ENCODE data around the gene PKHD1. TPM values are rescaled to one million over a fixed set of nuclear protein-coding genes. Genes with fewer than 3 reads are reported as not detected.

Gene PKHD1
- total RNA-seq, 1 experiment from 2014 or later = not detected

DNA sequence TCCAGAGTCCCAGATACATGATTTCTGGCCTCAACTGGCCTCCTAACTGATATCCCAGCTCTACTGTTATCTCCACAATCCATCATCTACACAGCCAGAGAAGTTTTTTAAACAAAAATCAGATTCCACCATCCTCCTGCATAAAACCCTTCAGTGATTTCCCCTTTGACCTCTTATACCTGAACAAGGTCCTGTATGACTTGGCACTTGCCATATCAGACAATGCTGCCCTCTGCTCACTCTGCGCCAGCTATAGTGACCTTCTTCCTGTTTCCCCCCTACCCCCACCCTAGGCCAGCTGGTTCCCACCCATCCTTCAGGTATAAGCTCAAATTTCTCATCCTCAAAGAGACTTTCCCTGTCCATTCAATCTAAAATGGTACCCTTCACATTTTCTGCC, 322.2 kb downstream of the PKHD1 start:
- intact Hi-C loops (cut with micrococcal nuclease; ENCODE audit: unreplicated experiment) (no loop called here), in situ Hi-C loops (cut with HindIII; ENCODE audit: low pct_unique_long_range_greater_than_20kb, low sequenced_read_pairs) (no loop called here)
- CTCF ChIA-PET = no interaction called here
- DNase-seq (ENCODE audit: low read depth, low spot score) (no peak), ATAC-seq (no peak)
- H3K4me3 ChIP-seq (ENCODE audit: low read depth in 2 of 2, low read length in 2 of 2) = no peak overlapping the region
- no peak overlapping the region for H3K27ac ChIP-seq (ENCODE audit: low read length)
- H3K9me3 ChIP-seq (ENCODE audit: control insufficient read depth, insufficient read depth, low read depth, low read length) = no peaks in the 10 kb centered on the region
- H3K27me3 ChIP-seq (ENCODE audit: control insufficient read depth, insufficient read depth, low read length) = no peaks in the 10 kb centered on the region
- no peak for TF ChIP-seq POLR2AphosphoS5 (IDR thresholded peaks at IDR 0.05; ENCODE audit: low read depth, low read length)
- no peak for TF ChIP-seq SIN3A (IDR thresholded peaks at IDR 0.05; ENCODE audit: borderline replicate concordance, insufficient read depth, low read depth, low read length)
- no peaks in the 10 kb centered on the region for H3K36me3 ChIP-seq (ENCODE audit: control insufficient read depth, insufficient read depth, low read length)
- no peaks in the 10 kb centered on the region for H3K4me1 ChIP-seq (ENCODE audit: control insufficient read depth, insufficient read depth, low read length)
- no TSS peak for BruUV-seq (replicated peaks)
- POLR2A ChIA-PET = no interaction called here

DNA sequence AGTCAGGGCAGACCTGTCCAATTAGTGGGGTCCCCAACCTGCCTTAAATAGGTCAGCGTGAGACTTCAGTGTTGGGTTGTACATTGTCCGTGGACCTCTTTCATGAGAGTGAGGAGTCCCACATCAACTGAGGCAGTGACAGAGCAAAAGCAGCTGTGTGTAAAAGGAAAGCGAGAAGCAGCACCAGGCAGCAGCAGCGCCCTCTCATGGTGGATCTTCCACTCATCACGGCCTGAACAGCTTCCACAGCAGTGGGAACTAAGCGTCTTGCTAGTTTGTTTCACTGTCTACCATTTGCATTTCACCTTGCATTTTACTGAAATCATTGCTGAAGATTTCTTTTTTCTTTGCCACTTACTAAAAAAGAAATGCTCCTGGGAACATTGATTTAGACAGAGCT, 333.8 kb downstream of the PKHD1 start:
- intact Hi-C loops (cut with micrococcal nuclease; ENCODE audit: unreplicated experiment) = no loop called here

DNA sequence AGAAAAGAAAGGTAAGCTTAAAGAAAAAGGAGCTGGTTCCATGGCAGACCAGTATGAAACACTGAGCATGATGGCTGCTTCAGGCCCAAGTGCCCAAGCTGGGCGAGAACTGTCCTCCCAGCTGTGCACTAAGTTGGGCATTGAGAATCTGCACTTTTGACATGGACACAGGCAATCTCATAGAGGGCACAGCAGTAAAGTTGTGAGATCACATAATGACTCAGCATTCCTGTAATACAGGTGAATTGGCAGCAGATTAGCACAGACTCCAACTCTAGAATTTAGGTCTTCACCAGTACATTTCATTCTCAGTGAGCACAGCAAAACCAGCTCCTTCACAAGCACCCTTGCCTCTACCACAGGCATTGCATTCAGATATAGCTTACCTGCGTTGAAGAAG, 343.4 kb downstream of the PKHD1 start:
- Histone ChIP-seq H3K27me3 (ENCODE audit: control insufficient read depth, insufficient read depth, low read length) (no peaks in the 10 kb centered on the region), H3K4me3 (ENCODE audit: low read depth in 2 of 2, low read length in 2 of 2) (no peak overlapping the region), H3K27ac (ENCODE audit: low read length) (no peak overlapping the region), H3K9me3 (ENCODE audit: control insufficient read depth, insufficient read depth, low read depth, low read length) (no peaks in the 10 kb centered on the region), H3K4me1 (ENCODE audit: control insufficient read depth, insufficient read depth, low read length) (no peaks in the 10 kb centered on the region), H3K36me3 (ENCODE audit: control insufficient read depth, insufficient read depth, low read length) (no peaks in the 10 kb centered on the region)
- DNase-seq (ENCODE audit: low read depth, low spot score) (no peak), ATAC-seq (no peak)
- CTCF ChIA-PET = no interaction called here
- TF ChIP-seq, protein P1, sequence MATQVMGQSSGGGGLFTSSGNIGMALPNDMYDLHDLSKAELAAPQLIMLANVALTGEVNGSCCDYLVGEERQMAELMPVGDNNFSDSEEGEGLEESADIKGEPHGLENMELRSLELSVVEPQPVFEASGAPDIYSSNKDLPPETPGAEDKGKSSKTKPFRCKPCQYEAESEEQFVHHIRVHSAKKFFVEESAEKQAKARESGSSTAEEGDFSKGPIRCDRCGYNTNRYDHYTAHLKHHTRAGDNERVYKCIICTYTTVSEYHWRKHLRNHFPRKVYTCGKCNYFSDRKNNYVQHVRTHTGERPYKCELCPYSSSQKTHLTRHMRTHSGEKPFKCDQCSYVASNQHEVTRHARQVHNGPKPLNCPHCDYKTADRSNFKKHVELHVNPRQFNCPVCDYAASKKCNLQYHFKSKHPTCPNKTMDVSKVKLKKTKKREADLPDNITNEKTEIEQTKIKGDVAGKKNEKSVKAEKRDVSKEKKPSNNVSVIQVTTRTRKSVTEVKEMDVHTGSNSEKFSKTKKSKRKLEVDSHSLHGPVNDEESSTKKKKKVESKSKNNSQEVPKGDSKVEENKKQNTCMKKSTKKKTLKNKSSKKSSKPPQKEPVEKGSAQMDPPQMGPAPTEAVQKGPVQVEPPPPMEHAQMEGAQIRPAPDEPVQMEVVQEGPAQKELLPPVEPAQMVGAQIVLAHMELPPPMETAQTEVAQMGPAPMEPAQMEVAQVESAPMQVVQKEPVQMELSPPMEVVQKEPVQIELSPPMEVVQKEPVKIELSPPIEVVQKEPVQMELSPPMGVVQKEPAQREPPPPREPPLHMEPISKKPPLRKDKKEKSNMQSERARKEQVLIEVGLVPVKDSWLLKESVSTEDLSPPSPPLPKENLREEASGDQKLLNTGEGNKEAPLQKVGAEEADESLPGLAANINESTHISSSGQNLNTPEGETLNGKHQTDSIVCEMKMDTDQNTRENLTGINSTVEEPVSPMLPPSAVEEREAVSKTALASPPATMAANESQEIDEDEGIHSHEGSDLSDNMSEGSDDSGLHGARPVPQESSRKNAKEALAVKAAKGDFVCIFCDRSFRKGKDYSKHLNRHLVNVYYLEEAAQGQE (IDR thresholded peaks at IDR 0.05; ENCODE audit: insufficient read depth in 1 of 2, low read depth in 2 of 2, low read length in 1 of 2) = no peak
- TF ChIP-seq, protein P2, sequence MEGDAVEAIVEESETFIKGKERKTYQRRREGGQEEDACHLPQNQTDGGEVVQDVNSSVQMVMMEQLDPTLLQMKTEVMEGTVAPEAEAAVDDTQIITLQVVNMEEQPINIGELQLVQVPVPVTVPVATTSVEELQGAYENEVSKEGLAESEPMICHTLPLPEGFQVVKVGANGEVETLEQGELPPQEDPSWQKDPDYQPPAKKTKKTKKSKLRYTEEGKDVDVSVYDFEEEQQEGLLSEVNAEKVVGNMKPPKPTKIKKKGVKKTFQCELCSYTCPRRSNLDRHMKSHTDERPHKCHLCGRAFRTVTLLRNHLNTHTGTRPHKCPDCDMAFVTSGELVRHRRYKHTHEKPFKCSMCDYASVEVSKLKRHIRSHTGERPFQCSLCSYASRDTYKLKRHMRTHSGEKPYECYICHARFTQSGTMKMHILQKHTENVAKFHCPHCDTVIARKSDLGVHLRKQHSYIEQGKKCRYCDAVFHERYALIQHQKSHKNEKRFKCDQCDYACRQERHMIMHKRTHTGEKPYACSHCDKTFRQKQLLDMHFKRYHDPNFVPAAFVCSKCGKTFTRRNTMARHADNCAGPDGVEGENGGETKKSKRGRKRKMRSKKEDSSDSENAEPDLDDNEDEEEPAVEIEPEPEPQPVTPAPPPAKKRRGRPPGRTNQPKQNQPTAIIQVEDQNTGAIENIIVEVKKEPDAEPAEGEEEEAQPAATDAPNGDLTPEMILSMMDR (IDR thresholded peaks at IDR 0.05) = no peak
- TF ChIP-seq TCF7L2 (IDR thresholded peaks at IDR 0.05; ENCODE audit: low read depth, low read length) = no peak
- TF ChIP-seq POLR2AphosphoS5 (IDR thresholded peaks at IDR 0.05; ENCODE audit: low read depth, low read length) = no peak
- no peak for TF ChIP-seq SIN3A (IDR thresholded peaks at IDR 0.05; ENCODE audit: borderline replicate concordance, insufficient read depth, low read depth, low read length)
- intact Hi-C loops (cut with micrococcal nuclease; ENCODE audit: unreplicated experiment) = no loop called here
- BruUV-seq (replicated peaks) = no TSS peak
- in situ Hi-C loops (cut with HindIII; ENCODE audit: low pct_unique_long_range_greater_than_20kb, low sequenced_read_pairs) = no loop called here
- POLR2A ChIA-PET = no interaction called here

More for the DNA sequence above, 333.8 kb downstream of the PKHD1 start:
- ChIA-PET CTCF (no interaction called here), POLR2A (no interaction called here)
- H3K36me3 ChIP-seq (ENCODE audit: control insufficient read depth, insufficient read depth, low read length) = no peaks in the 10 kb centered on the region
- no peaks in the 10 kb centered on the region for H3K4me1 ChIP-seq (ENCODE audit: control insufficient read depth, insufficient read depth, low read length)
- TF ChIP-seq SIN3A (IDR thresholded peaks at IDR 0.05; ENCODE audit: borderline replicate concordance, insufficient read depth, low read depth, low read length) (no peak), TCF7L2 (IDR thresholded peaks at IDR 0.05; ENCODE audit: low read depth, low read length) (no peak), POLR2AphosphoS5 (IDR thresholded peaks at IDR 0.05; ENCODE audit: low read depth, low read length) (no peak)
- TF ChIP-seq, protein P2 (IDR thresholded peaks at IDR 0.05) = 0 out of 2 replicates have a peak, but pooled peaks have one; percentile 17
- TF ChIP-seq, protein P1 (IDR thresholded peaks at IDR 0.05; ENCODE audit: insufficient read depth in 1 of 2, low read depth in 2 of 2, low read length in 1 of 2) = no peak
- in situ Hi-C loops (cut with HindIII; ENCODE audit: low pct_unique_long_range_greater_than_20kb, low sequenced_read_pairs) = no loop called here
- DNase-seq (ENCODE audit: low read depth, low spot score) (no peak), ATAC-seq (no peak)
- BruUV-seq (replicated peaks) = no TSS peak
- H3K4me3 ChIP-seq (ENCODE audit: low read depth in 2 of 2, low read length in 2 of 2) = no peak overlapping the region
- H3K9me3 ChIP-seq (ENCODE audit: control insufficient read depth, insufficient read depth, low read depth, low read length) = no peaks in the 10 kb centered on the region
- no peak overlapping the region for H3K27ac ChIP-seq (ENCODE audit: low read length)
- no peaks in the 10 kb centered on the region for H3K27me3 ChIP-seq (ENCODE audit: control insufficient read depth, insufficient read depth, low read length)
